OCI-M2 (cell line): ENCODE results near the gene DTX2.
"Not testable (repeated sequence)": the region's sequence is repeated elsewhere in the genome, so short reads cannot be mapped to it uniquely, and the experiment has no call there.

Source experiments
- DNase-seq: peaks from one replicate; lab custom pipeline; 2025; ENCODE audit not compliant: unreplicated experiment; lab: John Stamatoyannopoulos, UW

The DTX2 gene

DNA sequence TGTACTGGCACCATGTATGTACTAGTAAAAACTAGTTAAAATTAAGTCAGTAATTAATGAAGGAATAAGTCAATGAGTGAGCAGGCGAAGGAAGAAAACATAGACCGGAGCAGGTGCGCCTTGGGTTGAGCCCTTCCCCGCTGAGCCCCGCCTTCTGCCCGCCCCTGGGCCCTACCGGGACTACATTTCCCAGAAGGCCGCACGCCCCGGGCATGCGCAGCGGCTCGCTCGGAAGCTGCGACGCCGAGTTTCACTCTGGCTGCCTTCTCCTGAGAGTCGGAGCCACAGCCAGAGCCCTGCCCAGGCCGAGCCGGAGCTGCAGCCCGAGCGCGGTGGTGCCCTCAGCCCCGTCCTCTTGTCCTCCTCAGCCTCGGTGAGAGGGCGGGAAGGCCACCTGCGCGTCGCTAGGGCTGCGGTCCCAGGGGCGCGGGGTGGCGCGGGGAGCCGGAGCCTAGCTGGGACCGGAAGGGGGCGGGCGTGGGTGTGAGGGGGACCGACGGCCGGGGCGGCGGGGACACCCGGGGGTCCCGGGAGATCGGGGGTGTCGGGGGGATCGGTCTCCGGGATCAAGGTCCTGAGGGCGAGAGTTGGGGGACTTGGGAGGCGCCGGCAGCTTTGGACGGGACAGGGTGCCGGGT is at the start of gene DTX2:
Gene DTX2 (plus strand): TSS at position 246 of the 638 bp plus-strand sequence. CDS start 18,801 bp downstream, outside the sequence.
- DNase-seq = not testable (repeated sequence)

DNA sequence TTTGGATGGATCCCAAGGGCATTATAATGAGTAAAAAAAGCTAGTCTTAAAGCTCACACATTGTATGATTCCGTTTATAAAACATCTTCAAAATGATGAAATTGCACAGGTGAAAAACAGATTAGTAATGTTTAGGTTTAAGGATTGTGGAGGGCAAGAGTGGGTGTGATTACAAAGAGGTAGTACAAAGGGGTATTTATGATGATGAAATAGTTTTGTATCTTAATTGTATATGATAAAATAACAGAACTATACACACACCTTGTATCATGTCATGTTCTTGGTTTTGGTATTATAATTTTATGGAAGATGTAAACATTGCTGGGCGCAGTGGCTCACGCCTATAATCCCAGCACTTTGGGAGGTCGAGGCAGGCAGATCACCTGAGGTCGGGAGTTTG is 49.3 kb upstream of the DTX2 start:
- no peak for DNase-seq

GRCh38 chr7:76417654-76418310 is 43.7 kb upstream of the DTX2 start:
- not testable (repeated sequence) for DNase-seq

DNA sequence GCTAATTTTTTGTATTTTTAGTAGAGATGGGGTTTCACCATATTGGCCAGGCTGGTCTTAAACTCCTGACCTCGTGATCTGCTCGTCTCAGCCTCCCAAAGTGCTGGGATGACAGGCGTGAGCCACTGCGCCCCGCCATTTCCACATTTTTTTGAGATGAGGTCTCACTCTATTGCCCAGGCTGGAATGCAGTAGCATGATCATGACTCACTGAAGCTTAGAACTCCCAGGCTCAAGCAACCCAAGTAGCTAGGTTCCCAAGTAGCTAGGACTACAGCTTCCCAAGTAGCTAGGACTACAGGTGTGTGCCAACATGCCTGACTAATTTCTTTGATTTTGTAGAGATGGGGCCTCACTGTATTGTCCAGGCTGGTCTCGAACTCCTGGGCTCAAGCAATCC is 40.4 kb upstream of the DTX2 start:
- DNase-seq = not testable (repeated sequence)

GRCh38 chr7:76423666-76424412 is 37.7 kb upstream of the DTX2 start:
- no peak for DNase-seq

GRCh38 chr7:76424413-76425111 is 36.9 kb upstream of the DTX2 start, which contains the start of gene ZP3:
Gene ZP3 (plus strand): TSS chr7:76424950. CDS start chr7:76424965, 15 bp downstream.
- DNase-seq = no peak

GRCh38 chr7:76425156-76425555 is 36.4 kb upstream of the DTX2 start:
- no peak for DNase-seq

- DNase-seq = not testable (repeated sequence)
These were observed 36.0 kb upstream of the DTX2 start for GRCh38 chr7:76425558-76425957.

DNA sequence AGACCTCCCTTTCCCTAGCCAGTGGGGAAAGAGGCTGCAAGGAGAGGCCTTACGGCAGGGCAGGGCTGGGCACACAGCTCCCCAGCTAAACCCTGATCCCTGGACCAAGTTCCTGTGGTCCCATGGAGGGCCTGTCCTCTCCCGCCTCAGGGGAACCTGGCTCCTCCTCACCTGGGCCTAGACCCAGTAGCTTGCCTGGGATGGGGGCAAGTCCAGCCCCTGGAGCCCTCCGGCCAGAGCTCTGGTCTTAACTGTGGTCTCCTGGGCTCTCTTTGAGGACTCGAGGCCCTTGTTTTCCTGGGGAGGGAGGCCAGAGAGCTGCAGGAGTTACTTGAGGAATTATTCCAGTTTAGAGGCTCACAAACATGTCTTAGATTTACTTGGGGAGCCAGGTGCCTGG is 35.3 kb upstream of the DTX2 start:
- no peak for DNase-seq

DNA sequence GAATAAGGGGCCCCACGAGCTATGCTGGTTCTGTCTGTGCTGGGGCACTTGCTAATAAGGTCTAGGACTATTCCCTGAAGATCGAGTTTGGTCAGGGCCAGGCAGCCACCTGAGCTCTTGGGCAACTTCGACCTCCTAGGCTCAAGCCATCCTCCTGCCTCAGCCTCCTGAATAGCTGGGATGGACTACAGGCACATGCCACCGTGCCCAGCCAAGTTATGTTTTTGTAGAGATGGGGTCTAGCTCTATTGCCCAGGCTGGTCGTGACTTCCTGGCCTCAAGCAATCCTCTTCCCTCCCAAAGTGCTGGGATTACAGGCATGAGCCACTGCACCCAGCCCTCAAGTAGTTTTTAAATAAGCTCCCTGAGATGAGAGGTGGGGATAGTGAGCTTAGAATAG is 33.9 kb upstream of the DTX2 start:
- DNase-seq = no peak

- no peak for DNase-seq
These were observed 33.2 kb upstream of the DTX2 start for GRCh38 chr7:76428149-76428823.

- DNase-seq = no peak
These were observed 32.4 kb upstream of the DTX2 start for GRCh38 chr7:76428868-76429805.

DNA sequence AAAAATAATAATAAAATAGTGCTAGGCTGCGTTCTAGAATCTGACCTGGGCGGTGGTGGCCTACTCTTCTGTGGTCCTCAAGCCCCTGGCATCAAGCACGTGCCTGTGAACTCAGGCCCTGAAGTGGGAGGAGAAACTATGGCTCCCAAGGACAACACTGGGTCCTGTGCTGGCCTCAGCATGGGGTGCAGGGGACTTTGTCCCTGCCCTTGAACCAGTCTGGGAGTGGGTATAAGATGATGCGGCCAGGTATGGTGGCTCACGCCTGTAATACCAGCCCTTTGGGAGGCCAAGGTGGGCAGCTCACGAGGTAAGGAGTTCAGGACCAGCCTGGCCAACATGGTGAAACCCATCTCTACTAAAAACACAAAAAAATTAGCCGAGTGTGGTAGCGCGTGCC is 31.3 kb upstream of the DTX2 start:
- DNase-seq = no peak

GRCh38 chr7:76430836-76431235 is 30.7 kb upstream of the DTX2 start:
- DNase-seq = no peak

DNA sequence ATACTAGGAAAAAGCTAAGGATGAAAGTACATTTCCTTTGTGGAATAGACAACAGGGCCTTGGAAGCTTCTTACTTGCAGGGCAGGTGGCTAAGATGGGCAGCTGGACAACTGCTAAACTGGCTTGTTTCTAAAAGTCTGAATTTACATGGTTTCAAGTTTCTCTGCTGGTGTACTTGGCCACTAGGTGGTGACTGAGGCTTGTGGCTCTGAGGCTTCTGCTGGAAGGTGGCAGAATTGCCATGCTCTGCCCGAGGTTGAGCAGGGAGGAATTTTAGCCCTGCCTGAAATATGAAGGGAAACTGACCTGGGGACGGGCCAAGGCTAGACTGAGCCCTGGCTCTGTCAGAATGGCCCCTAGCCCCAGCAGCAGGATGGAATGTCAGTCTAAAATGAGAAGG is 23.6 kb upstream of the DTX2 start:
- peak; percentile 16 for DNase-seq

- not testable (repeated sequence) for DNase-seq
These were observed 22.2 kb upstream of the DTX2 start for GRCh38 chr7:76439120-76439888.

- not testable (repeated sequence) for DNase-seq
These were observed 21.1 kb upstream of the DTX2 start for GRCh38 chr7:76440404-76440803.

DNA sequence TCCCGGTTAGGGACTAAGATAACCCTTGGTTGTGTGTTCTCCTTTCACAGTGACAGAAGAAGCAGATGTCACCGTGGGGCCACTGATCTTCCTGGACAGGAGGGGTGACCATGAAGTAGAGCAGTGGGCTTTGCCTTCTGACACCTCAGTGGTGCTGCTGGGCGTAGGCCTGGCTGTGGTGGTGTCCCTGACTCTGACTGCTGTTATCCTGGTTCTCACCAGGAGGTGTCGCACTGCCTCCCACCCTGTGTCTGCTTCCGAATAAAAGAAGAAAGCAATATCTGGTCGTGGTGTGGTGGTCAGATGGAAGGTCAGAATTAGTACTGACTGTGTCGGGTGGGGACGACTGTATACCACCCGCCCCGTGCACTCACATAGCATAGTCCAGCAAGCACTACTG is 19.7 kb upstream of the DTX2 start:
- DNase-seq = not testable (repeated sequence)
